ENCODE data around the gene PUM2. TPM values are rescaled to one million over a fixed set of nuclear protein-coding genes. Genes with fewer than 3 reads are reported as not detected.

Gene PUM2
- total RNA-seq, 1 experiment from 2014 or later: 85.6 TPM

GRCh38 chr2:20209373-20210109 lies 141.1 kb downstream of the PUM2 start:
- intact Hi-C loops (cut with micrococcal nuclease; ENCODE audit: unreplicated experiment): no loop called here
- Histone ChIP-seq H3K27ac (ENCODE audit: low read length) (no peak overlapping the region), H3K9me3 (ENCODE audit: control insufficient read depth, insufficient read depth, low read depth, low read length) (no peaks in the 10 kb centered on the region), H3K36me3 (ENCODE audit: control insufficient read depth, insufficient read depth, low read length) (no peaks in the 10 kb centered on the region), H3K27me3 (ENCODE audit: control insufficient read depth, insufficient read depth, low read length) (no peaks in the 10 kb centered on the region), H3K4me3 (ENCODE audit: low read depth in 2 of 2, low read length in 2 of 2) (no peak overlapping the region), H3K4me1 (ENCODE audit: control insufficient read depth, insufficient read depth, low read length) (peaks cover 37% of the 10 kb centered on the region)
- ChIA-PET CTCF (interaction anchor here (0.6 kb wide), 1 partner anchor 16 kb away, joined by 6 read pairs; no protein-coding TSS in a partner anchor), POLR2A (interaction anchor here (0.6 kb wide), 1 partner anchor 30 kb away, joined by 3 read pairs; no protein-coding TSS in a partner anchor)
- in situ Hi-C loops (cut with HindIII; ENCODE audit: low pct_unique_long_range_greater_than_20kb, low sequenced_read_pairs): no loop called here
- BruUV-seq (replicated peaks): no TSS peak
- no peak for ATAC-seq
- DNase-seq (ENCODE audit: low read depth, low spot score): no peak
- no peak for TF ChIP-seq REST (IDR thresholded peaks at IDR 0.05; ENCODE audit: insufficient read depth in 1 of 2, low read depth in 2 of 2, low read length in 1 of 2)
- TF ChIP-seq POLR2AphosphoS5 (IDR thresholded peaks at IDR 0.05; ENCODE audit: low read depth, low read length): no peak
- no peak for TF ChIP-seq SIN3A (IDR thresholded peaks at IDR 0.05; ENCODE audit: borderline replicate concordance, insufficient read depth, low read depth, low read length)

GRCh38 chr2:20208476-20208859 lies 142.2 kb downstream of the PUM2 start:
- BruUV-seq (replicated peaks): no TSS peak
- Histone ChIP-seq H3K36me3 (ENCODE audit: control insufficient read depth, insufficient read depth, low read length) (no peaks in the 10 kb centered on the region), H3K27me3 (ENCODE audit: control insufficient read depth, insufficient read depth, low read length) (no peaks in the 10 kb centered on the region), H3K9me3 (ENCODE audit: control insufficient read depth, insufficient read depth, low read depth, low read length) (no peaks in the 10 kb centered on the region), H3K4me3 (ENCODE audit: low read depth in 2 of 2, low read length in 2 of 2) (peak overlapping the region in 1 of 2 experiments; percentile 9; a peak in 2 of 4 replicates), H3K4me1 (ENCODE audit: control insufficient read depth, insufficient read depth, low read length) (peaks cover 36% of the 10 kb centered on the region), H3K27ac (ENCODE audit: low read length) (peak overlapping the region; percentile 67)
- TF ChIP-seq REST (IDR thresholded peaks at IDR 0.05; ENCODE audit: insufficient read depth in 1 of 2, low read depth in 2 of 2, low read length in 1 of 2) (no peak), CTCF (IDR thresholded peaks at IDR 0.05) (no peak), SIN3A (IDR thresholded peaks at IDR 0.05; ENCODE audit: borderline replicate concordance, insufficient read depth, low read depth, low read length) (no peak), POLR2AphosphoS5 (IDR thresholded peaks at IDR 0.05; ENCODE audit: low read depth, low read length) (no peak)
- ChIA-PET CTCF (interaction anchor here (0.6 kb wide), 1 partner anchor 17 kb away, joined by 6 read pairs; no protein-coding TSS in a partner anchor), POLR2A (interaction anchor here (0.6 kb wide), 1 partner anchor 63 kb away, joined by 3 read pairs; no protein-coding TSS in a partner anchor)
- DNase-seq (ENCODE audit: low read depth, low spot score): no peak
- ATAC-seq: peak; percentile 29; the same call in 1 of the 2 replicates
- in situ Hi-C loops (cut with HindIII; ENCODE audit: low pct_unique_long_range_greater_than_20kb, low sequenced_read_pairs) (no loop called here), intact Hi-C loops (cut with micrococcal nuclease; ENCODE audit: unreplicated experiment) (no loop called here)
